MG63 (cell line): Measurements from ENCODE around the gene PLCG2. TPM values are rescaled to one million over a fixed set of nuclear protein-coding genes. Genes with fewer than 3 reads are reported as not detected.
"Not testable (repeated sequence)": the region's sequence is repeated elsewhere in the genome, so short reads cannot be mapped to it uniquely, and the experiment has no call there.

Experiments used
- DNase-seq: peaks from one replicate; pipeline ENCODE4 v3.0.0-alpha.2; 2020
- H3K27me3 ChIP-seq: fragments of 250-450 bp; sonication (Bioruptor Pico); 2 replicates; pipeline ENCODE4 v1.5.1; 2020; ENCODE audit warnings: mild to moderate bottlenecking, moderate library complexity
- H3K36me3 ChIP-seq: fragments of 250-450 bp; sonication (Bioruptor Pico); 2 replicates; pipeline ENCODE4 v1.5.1; 2020; ENCODE audit warnings: mild to moderate bottlenecking, moderate library complexity
- H3K4me3 ChIP-seq: fragments of 250-450 bp; sonication (Bioruptor Pico); 2 replicates; pipeline ENCODE4 v1.5.1; 2020; ENCODE audit warnings: mild to moderate bottlenecking, moderate library complexity
- H3K9me3 ChIP-seq: fragments of 250-450 bp; sonication (Bioruptor Pico); 2 replicates; pipeline ENCODE4 v1.5.1; 2020; ENCODE audit warnings: mild to moderate bottlenecking, moderate library complexity
- total RNA-seq: library from RNA; depleted of rRNA; stranded (reverse); fragments of >200 nt; shearing (Covaris generic); gene quantifications from 2 replicates; pipeline ENCODE4 v1.2.3, GENCODE V29; 2014; ENCODE audit warnings: low replicate concordance; rRNA removed

Gene PLCG2
- 0.37 and 1.0 TPM in 2 replicates for total RNA-seq

DNA sequence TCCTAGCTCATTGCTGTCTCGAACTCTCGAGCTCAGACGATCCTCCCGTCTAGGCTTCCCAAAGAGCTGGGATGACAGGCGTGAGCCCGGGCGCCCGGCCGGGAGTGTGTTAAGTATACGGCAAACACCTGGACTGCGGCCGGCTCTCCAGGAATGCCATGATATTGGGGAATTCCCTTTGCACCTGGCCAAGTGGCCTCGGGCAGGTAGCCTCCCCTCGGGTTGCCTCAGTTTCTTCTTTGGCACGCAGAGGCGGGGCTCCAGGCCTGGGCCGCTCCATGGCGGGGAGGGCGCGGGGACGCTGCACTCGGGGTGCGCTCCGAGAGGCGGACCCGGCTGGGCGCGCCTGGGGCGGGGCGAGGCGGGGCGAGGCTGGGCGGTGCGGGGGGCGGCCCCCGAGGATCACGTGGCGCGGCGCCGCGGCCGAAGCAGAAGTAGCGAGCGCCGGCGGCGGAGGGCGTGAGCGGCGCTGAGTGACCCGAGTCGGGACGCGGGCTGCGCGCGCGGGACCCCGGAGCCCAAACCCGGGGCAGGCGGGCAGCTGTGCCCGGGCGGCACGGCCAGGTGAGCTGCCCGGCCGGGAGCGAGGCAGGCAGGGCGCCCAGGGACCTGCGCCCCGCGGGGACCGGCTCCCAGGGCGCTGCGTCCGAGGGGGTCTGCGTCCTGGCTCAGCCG is at the start of gene PLCG2:
PLCG2 (plus strand) TSS at position 431 of the 675 bp plus-strand sequence. CDS start 6,699 bp downstream, outside the sequence.
- Histone ChIP-seq H3K4me3 (peak within 1 kb of the TSS; percentile 35), H3K27me3 (peaks cover 10% of the 10 kb centered on the region), H3K9me3 (0 out of 2 replicates have a peak, but pooled peaks cover 2% of the 10 kb centered on the region), H3K36me3 (no peaks in the 10 kb centered on the region)
- DNase-seq: peak; percentile 51

DNA sequence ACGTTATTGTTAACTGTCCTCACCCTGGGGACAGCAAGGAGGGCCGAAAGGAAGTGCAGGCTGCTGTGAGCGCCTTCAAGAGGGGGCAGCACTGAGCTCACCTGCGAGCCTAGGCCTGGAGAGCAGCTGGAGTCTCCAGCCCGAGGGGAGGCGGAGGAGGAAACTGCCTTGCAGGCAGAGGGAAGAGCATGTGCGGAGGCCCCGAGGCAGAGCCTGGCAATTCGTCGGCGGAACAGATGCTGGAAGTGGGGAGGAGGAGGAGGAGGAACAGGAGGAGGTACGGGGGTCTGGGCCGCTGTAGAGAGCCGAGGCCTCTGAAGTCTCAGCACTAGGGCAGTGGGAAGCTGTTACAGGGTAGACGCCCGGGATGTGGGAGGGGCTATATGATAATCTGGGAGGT is 49.6 kb upstream of the PLCG2 start:
- no peaks in the 10 kb centered on the region for H3K27me3 ChIP-seq
- no peaks in the 10 kb centered on the region for H3K36me3 ChIP-seq
- no peaks in the 10 kb centered on the region for H3K9me3 ChIP-seq
- no peak for DNase-seq
- H3K4me3 ChIP-seq: no peak overlapping the region

DNA sequence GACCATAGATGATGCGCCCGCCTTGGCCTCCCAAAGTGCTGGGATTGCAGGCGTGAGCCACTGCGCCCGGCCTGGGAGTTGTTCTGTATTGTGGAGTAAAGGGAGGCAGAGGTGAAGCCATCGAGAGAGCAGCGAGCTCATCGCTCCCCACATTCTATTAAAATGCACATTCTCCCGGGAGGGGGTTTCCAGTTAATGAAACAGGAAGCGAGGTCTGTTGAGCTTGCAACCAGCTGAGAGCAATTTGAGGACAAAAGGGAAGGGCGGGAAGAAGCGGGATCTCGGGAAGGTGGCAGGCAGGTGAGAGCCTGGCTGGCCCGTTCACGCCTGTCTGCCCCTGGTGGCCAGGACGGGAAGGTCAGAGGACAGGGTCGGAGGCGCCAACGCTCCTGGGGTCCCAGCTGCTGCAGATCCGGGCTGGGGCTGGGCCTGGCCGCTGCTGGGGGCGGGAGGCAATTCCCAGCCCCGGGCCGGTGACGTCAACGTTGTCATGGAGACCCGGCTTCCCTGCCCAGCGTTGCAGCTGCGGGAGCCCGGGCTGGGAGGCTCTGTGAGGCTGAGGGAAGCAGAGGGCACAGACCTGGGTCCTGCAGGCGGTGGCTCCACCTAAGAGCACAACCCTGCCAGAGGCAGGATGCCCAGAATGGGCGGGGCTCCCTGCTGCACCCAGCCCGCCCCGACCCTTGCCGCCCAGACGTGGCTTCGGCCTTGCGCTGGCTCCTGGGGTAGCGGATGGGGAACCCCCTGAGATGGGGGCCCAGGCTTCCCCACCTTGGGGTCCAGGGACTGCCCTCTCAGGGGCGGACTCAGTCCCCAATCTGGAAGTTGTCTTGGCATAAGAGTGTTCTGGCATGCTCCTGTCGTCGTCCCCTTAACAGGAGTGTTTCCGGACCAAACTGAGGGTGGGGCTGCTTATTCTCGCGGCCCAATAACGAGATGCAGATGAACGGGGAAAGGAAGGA is 48.7 kb upstream of the PLCG2 start:
- no peaks in the 10 kb centered on the region for H3K27me3 ChIP-seq
- no peaks in the 10 kb centered on the region for H3K36me3 ChIP-seq
- H3K4me3 ChIP-seq: no peak overlapping the region
- peak; percentile 68 for DNase-seq
- no peaks in the 10 kb centered on the region for H3K9me3 ChIP-seq

DNA sequence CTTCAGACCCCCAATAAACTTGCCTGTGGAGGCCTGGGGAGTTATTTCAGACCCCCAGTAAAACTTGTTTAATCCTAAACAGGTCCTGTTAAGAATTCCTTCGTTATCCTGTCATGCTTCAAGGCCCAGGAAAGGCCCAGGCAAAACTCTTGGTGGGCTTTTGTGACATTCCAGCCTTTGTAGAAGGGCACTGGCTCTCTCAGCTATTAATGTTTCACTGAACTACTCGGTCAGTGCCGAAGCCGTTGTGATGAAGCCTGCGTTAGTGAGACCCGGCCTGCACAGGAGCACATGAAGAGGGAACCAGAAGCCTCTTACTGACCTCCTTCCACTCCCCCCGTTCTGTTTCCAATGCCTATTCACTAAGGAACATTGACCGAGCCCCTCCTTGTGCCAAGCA is 47.4 kb upstream of the PLCG2 start:
- Histone ChIP-seq H3K4me3 (no peak overlapping the region), H3K36me3 (no peaks in the 10 kb centered on the region), H3K27me3 (no peaks in the 10 kb centered on the region), H3K9me3 (no peaks in the 10 kb centered on the region)
- no peak for DNase-seq

DNA sequence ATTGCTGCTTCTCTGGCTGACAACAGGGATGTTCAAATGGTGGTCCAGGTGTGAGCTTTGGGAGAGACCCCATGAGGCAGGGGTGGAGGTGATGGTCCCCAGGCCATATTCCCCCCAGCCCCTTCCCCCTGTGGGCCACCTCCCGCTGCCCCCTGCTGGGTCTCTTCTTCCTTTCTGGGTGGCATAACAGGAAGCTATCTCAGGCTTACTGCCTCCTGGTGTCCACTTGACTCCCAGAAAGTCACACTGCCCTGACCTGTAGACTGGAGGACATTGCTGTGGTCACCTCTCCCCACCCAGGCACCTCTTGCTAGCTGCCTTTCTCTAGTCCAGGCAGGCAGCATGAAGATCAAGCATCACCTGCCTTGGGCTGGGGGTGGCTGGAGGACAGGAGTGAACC is 46.4 kb upstream of the PLCG2 start:
- Histone ChIP-seq H3K9me3 (no peaks in the 10 kb centered on the region), H3K36me3 (no peaks in the 10 kb centered on the region), H3K27me3 (no peaks in the 10 kb centered on the region), H3K4me3 (no peak overlapping the region)
- no peak for DNase-seq

DNA sequence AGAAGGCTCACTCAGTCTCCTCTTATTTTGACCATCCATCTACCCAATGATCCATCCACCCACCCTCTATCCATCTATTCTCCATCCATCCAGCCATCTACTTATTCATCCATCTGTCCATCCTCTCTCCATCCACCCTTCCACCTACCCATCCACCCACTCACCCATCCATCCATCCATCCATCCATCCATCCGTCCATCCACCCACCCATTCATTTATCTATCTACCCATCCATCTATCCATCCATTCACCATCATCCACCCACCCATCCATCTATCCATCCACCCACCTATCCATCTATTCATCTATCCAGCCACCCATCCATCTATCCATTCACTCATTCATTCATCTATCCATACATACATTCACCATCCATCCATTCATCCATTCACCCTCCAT is 45.8 kb upstream of the PLCG2 start:
- H3K9me3 ChIP-seq: no peaks in the 10 kb centered on the region
- no peaks in the 10 kb centered on the region for H3K36me3 ChIP-seq
- no peaks in the 10 kb centered on the region for H3K27me3 ChIP-seq
- no peak for DNase-seq
- H3K4me3 ChIP-seq: no peak overlapping the region

DNA sequence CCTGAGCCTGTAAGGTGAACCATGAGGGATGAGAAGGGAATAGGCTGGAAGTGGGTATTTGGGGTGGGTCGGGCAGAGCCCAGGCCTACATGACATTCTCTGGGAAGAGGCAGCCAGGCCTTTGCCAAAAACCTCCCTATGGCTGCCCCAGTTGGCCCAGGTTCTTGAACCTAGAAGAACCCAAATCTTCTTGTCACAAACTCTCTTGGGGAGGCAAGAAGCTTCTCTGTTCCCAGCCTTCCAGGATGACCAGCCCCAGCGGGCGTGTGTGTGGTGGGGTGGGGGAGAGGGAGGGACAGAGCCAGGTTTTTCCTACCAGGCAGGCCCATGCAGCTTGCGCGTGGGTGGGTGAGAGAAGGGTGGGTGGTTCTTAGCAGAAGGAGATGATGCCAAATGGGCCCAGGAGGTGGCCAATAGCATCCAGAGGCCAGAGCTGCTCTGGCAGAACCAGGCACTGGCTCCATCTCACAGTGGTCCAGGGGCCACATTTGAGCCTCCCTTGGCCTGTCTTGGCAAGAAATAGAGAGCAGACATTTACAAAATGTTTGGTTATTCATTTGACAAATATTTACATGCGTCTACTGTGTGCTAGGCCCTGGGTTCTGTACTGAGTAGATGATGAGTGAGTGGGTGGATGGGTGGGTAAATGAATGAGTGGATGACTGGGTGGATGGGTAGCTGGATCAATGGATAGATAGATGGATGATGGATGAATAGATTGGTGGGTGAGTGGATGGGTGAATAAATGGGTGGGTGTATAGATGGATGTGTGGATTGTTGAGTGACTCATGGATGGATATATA is 44.3 kb upstream of the PLCG2 start:
- H3K4me3 ChIP-seq: no peak overlapping the region
- H3K9me3 ChIP-seq: no peaks in the 10 kb centered on the region
- H3K27me3 ChIP-seq: no peaks in the 10 kb centered on the region
- peak; percentile 38 for DNase-seq
- no peaks in the 10 kb centered on the region for H3K36me3 ChIP-seq

DNA sequence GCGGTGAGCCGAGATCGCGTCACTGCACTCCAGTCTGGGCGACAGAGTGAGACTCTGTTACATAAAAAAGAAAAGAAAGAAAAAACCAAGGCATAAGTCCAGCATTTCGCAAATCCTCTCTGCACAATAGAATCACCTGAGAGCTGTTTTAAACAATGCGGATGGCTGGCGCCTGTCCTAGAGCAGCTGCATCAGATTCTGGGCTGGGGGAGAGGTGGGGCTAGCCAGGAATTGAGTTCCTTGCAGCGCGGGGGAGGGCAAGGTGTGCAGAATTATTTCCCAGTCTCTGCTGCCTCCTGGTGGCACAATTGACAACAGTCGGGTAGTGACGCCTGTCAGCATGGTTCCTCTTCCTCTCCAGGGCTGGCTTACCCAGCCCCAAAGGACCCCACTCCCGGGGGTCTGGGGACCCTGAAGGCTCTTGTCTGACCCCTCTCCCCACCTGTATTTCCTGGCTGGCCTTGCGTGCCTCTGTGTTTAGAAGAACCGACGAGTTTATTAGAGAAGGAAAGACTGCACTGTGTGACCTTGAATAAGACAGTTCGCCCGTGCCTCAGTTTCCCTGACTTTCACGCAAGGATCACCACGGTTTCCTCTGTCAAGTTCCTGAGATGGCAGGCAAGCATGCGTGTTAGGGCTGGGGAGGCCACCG is 41.1 kb upstream of the PLCG2 start:
- Histone ChIP-seq H3K27me3 (no peaks in the 10 kb centered on the region), H3K9me3 (no peaks in the 10 kb centered on the region), H3K4me3 (peak overlapping the region; percentile 22; the same call in 1 of the 2 replicates), H3K36me3 (no peaks in the 10 kb centered on the region)
- DNase-seq: peak; percentile 57

DNA sequence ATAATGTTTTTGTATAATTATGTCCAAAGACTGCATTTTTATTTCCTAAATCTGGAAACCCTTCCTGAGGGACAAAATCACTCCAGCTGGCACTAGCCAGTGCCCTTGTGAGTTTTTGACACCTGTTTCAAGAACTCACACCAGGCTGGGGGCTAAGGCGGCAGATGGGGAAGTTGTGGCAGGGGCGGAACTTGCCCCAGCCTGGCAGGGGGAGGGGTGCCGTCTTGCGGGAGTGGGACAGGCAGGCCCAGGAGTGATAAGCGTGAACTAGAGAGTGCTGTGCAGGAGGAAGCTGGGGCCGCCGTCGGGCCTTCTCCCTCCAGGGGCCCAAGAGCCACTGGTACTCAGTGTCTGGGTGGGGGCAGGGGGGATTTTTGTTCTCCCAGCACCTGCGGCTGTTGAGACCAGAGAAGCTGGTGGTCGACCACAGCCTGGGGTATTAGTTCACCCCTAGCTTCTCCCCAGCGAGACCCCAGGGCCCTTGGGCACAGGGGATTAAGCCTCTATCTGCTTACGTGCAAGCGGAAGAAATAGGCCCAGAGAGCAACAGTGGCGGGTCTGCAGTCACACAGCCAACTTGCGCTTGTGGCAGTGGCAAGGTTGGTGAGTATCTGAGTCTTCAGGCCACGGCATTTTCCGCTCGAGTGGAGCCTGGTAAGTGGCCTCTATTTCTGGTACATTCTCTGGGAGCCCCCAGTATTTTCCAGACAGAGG is 40.2 kb upstream of the PLCG2 start:
- Histone ChIP-seq H3K4me3 (no peak overlapping the region), H3K27me3 (no peaks in the 10 kb centered on the region), H3K36me3 (no peaks in the 10 kb centered on the region), H3K9me3 (no peaks in the 10 kb centered on the region)
- DNase-seq: no peak

DNA sequence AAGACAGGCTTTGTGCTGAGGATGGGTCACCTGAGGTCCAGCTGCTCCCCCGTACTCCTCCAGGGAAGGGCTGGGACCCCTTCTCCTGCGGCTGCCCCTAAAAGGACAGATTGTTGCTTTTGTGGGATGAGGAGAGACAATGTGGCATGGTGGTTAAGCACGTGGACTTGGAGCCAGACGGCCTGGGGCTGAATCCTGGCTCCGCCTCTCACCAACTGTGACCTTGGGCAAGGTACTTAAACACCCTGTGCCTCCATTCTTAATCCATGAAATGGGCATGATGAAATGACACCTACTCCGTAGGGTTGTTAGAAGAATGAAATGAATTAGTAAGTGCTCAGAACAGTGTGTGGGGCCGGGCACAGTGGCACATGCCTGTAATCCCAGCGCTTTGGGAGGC is 39.6 kb upstream of the PLCG2 start:
- Histone ChIP-seq H3K9me3 (no peaks in the 10 kb centered on the region), H3K36me3 (no peaks in the 10 kb centered on the region), H3K4me3 (no peak overlapping the region), H3K27me3 (no peaks in the 10 kb centered on the region)
- no peak for DNase-seq

DNA sequence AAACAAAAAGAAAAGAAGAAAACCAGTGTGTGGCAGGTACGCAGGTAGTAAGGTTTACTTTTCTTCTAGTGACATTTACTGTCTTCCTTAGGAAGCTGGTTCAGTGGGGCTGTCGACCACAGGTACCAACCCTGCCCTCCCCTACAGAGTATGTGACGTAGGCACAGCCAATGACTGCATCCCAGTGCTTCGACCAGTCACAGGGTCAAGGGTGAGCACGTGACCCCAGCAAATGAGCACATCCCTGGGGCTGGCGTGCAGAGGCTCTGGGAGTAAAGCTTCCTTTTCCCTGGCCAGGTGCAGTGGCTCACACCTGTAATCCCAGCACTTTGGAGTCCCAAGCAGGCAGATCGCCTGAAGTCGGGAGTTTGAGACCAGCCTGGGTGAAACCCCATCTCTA is 38.9 kb upstream of the PLCG2 start:
- no peak for DNase-seq
- H3K36me3 ChIP-seq: no peaks in the 10 kb centered on the region
- H3K4me3 ChIP-seq: no peak overlapping the region
- no peaks in the 10 kb centered on the region for H3K9me3 ChIP-seq
- H3K27me3 ChIP-seq: no peaks in the 10 kb centered on the region

DNA sequence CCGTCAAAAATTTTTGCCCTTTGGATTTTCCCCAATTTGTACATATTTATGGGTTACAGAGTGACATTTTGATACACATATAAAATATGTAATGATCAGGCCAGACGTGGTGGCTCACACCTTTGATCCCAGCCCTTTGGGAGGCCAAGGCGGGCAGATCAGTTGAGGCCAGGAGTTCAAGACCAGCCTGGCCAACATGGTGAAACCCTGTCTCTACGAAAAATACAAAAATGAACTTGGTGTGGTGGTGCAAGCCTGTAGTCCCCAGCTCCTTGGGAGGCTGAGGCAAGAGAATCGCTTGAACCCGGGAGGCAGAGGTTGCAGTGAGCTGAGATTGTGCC is 37.7 kb upstream of the PLCG2 start:
- not testable (repeated sequence) for H3K9me3 ChIP-seq, DNase-seq, H3K27me3 ChIP-seq, H3K4me3 ChIP-seq, H3K36me3 ChIP-seq

DNA sequence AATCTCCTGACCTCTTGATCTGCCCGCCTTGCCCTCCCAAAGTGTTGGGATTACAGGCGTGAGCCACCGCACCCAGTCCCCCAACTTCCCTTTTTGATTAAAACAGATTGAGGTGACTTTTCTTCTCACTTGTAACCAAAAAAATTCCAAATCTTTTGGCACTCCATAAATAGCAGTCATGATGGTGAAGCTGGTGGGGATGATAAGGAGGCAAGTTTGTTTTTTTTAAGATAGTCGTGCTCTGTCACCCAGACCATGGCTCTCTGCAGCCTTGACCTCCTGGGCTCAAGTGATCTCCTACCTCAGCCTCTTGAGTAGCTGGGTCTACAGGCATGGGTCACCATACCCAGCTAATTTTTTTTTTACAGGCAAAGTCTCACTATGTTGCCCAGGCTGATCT is 34.7 kb upstream of the PLCG2 start:
- Histone ChIP-seq H3K36me3 (no peaks in the 10 kb centered on the region), H3K4me3 (no peak overlapping the region), H3K9me3 (no peaks in the 10 kb centered on the region), H3K27me3 (no peaks in the 10 kb centered on the region)
- DNase-seq: no peak

DNA sequence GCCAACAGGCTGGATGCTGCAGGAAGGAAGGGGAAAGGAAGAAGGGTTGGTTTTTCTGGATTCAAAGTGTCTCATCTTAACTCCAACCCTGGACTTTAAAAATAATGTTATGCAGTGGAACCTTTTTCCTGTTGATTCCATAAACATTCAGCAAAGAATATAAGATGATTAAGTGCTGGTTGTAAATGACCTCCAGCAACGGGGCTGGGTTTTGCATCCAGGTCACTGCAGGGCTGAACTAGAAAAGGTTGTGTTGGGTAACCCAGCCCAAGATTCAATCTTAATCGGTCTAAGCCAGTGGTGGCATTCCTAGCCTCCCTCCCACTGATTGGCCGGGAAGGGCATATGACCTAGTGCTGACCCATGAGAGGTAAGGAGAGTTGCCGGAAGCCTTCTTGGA is 34.2 kb upstream of the PLCG2 start:
- no peaks in the 10 kb centered on the region for H3K36me3 ChIP-seq
- no peak overlapping the region for H3K4me3 ChIP-seq
- no peak for DNase-seq
- no peaks in the 10 kb centered on the region for H3K27me3 ChIP-seq
- no peaks in the 10 kb centered on the region for H3K9me3 ChIP-seq

DNA sequence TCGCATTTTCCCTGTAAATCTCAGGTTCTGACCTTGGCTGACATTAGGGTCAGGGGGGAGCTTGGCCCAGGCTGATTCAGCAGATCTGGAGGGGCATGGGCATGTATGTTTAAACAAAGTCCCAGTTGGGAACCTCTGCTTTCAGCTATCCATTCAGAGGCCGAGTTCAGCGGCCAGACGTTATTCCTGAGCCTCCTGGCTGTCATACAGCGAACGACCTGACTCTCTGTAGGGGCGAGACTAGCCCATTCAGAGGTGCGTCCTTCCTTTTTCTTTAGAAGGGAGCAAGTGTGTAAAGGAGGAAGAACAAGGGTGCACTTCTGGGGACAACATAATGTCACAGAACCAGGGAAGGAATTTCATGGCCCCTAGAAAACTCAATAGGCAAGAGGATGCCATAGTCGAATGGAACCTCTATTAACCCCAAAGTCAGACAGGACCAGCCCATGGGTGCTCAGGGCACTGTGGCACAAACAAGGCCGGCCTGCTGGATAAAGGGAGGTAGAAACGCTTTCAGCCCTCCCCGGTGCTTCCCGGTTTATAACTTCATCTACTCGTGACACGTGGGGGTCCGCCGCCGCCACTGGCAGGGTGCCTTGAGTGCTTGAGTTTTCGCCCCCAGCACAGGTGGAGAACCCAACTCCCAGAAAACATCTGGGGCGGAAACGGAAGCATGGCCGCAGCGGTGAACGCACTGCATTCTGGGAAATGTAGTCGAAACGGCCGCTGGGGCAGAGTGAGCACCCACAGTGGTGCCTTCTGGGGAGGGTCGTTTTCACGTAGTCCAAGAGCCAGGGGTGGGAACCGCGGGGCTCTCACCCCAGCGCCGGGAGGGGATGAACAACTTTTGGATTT is 33.2 kb upstream of the PLCG2 start:
- Histone ChIP-seq H3K4me3 (peak overlapping the region; percentile 36), H3K36me3 (no peaks in the 10 kb centered on the region), H3K9me3 (no peaks in the 10 kb centered on the region), H3K27me3 (no peaks in the 10 kb centered on the region)
- DNase-seq: peak; percentile 53
